Stimulated activated naive CD4-positive, alpha-beta T cell treated with Interleukin-2 at 50 U/mL for 16 hours (primary cell): ENCODE measurements around the gene LHPP.

Experiments
- DNase-seq: peaks from one replicate; lab custom pipeline; 2025; lab: John Stamatoyannopoulos, UW

LHPP gene

DNA sequence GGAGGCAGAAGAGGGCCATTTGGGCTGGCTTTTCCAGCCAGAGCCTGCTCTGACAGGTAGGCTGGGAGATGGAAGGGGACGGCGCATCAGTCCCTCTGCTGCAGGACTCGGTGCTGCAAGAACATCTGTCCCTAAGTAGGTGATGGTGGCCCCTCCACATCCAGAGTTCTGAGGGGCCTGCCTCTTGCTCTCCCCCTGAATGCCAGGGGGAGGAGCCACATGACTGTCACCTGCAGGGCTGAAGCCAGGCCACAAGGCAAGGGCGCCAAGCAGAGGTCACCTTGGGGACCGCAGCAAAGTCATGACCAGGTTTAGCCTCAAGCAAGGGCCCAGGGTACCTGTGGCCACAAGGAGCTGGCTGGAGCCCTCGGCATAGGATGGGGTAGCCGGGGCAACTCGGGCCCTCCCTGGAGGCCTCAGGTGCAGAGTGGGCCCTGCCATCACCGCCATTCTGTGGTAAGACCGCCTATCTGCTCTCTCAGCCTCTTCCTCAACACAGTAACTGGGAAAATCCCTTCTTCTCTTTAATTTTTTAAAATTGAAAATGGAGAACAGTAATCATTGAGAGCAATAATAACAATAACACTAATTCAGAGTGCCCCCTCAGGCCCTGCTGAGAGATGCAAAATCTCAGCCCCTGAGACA is 183.3 kb downstream of the LHPP start:
- no peak for DNase-seq

DNA sequence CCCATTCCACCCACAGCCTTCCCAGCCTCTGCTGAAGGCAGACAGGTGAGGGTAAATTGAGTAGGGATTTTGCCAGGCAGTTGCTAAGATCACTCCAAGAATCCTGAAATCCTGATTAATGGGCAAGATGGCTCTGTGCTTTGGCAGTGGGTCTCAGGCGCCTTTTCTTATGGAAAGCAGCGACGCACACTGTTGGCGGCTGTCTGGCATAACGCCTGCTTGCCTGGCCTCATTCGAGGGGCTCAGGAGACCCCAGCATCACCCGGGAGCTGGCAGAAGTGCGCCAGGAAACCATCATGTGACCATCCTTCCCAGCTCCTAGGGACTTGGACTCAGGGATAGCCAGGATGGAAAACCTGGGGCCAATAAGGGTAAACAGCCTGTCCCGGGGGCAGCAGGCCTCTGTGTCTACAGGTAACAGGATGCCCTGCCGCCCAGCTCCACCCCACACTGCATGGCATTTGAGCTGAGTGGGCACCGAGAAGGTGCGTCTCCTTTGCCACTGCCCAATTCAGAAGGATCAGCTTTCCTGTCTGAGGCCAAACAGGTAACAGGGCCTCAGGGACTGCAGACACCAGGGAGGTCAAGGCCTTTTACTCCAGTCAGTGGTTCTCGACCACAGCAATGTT is 184.0 kb downstream of the LHPP start:
- DNase-seq, result no peak

DNA sequence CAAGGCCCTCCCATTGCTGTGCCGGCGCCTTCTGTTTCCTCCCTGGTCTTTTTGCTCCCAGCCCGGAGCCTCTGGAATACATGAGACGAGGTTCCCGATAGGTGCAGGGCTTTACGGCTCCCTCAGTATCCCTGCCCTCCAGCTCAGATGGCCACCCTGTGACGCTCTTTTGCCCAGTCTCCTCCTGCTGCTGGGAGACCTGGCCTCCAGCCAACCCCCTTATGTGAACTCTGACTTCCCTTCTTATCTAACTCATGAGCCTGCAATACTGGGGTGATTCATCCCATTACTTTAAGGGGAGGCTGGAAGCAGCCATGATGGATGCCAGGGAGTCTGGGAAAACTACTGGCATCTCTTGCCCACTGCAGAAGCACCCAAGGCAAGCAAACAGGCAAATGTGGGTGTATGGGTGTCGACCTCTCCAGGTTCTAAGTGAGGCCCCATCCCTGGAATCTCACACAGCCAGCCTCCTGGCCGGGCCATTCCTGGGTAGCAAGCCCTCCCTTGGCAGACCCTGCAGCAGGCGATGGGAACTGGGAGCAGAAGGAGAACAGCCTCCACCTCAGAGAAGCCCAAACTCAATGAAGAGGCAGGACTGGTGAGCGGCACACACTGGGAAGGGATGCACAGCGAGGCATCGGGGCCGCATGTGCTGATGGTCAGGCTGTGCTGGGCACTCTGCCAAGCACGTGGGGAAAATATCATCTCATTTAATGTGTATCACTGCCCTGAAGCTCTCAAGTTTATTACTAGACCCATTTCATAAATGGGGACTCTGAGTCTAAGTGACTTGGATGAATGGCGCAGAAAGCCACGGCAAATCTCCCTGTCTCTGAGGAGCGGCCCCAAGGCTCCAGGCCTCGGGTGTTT is 185.1 kb downstream of the LHPP start:
- DNase-seq, result no peak

DNA sequence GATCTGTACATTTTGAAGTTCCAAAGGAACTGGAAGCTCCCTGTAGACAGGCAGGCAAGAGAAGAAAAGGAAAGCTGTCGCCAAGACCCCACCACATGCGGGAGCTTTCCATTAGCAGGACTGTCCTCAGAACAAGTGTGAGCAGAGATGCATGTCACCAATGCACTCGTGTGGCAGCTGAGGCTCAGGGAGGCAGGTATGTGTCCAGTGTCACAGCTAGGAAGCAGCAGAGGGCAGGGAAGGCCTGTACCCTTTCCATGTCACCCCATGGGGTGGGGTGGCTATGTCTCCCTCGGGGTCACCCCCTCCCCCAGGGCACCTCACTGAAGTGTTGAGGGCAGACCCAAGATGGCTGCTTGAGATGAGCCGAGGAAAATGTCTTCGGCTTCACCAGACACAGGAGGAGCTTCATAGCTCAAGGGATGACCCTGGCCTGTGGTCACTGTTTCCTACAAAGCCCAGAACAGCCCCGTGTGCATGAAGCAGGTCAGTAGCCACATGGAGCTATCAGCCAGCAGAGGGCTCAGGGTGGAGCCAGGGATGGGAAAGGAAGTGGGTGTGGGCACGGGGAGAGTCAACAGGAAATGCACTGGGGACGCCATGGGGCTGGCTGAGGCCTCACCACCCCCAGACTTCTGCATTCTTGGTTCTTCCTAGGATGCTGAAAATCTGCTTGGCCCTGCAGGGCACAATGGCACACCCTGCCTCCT is 186.0 kb downstream of the LHPP start:
- DNase-seq, result peak; percentile 65

DNA sequence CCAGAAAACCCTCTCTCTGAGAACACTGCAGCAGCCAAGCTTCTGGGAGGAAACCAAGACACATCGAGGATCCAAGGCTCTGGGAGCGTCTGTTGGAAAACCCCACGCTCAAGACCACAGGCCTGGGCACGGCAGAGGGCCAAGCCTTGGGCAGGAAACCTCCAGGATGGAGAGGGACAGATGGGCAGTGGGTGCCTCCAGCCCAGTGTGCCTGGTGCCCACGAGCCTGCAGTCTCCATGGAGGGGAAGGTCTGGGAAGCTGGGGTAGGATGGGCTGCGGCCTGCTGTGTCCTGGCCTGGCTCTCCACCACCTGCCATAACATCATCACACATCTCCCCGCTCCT is 186.5 kb downstream of the LHPP start:
- no peak for DNase-seq

DNA sequence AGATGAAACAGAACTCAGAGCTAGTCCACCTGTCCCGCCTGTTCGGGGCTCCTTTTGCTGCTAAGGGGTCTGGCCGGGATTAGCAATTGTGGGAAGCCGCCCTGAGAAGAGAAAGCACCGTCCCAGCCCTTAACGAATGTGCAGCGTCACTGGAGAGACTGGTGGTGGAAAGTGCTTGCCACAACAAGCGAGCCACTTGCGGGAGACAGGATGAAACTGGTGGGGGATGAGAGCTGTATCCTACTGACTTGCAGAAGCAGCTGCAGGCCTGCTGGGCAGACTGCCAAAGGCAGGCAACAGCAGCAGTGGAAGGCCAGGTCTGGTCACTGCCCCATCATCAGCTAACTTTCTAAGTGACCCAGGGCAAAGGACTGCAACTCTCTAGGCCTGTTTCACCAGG is 187.1 kb downstream of the LHPP start:
- peak; percentile 59 for DNase-seq

DNA sequence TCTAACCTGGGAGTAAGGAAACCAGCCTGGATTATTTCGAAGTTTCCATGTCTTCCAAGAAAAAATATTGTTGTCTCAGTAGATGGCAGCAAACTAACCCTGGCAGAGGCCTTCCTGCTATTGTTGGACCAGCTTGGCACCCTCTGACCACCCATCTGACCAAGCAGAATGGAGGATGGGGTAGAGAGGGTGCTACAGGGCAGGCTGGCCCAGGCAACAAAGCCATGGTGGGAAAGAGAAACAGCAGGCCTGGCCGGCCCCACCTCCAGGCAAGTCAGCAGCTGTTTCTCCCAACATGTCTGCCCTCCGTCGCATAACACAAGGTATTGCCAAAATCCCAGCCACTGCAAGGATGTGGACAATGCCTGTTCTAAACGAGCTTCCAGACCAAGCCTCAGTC is 187.6 kb downstream of the LHPP start:
- no peak for DNase-seq

DNA sequence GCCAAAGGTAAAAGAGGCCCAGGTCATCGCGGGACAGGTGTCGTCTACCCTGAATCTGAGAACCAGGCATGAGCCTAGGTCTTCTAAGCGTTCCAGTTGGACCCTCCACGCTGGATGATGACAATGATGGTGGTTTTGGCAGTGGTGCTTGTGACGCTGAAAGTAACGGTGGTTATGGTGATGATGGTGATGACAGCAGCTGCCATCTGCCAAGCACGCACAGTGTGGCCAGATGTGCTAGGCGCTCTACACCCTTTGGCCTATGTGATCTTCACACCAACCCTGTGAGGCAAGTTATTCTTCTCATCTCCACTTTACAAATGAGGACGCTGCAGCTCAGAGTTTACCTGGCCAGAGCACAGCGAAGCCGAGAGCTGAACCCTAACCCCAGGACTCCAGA is 188.6 kb downstream of the LHPP start:
- DNase-seq, result no peak

DNA sequence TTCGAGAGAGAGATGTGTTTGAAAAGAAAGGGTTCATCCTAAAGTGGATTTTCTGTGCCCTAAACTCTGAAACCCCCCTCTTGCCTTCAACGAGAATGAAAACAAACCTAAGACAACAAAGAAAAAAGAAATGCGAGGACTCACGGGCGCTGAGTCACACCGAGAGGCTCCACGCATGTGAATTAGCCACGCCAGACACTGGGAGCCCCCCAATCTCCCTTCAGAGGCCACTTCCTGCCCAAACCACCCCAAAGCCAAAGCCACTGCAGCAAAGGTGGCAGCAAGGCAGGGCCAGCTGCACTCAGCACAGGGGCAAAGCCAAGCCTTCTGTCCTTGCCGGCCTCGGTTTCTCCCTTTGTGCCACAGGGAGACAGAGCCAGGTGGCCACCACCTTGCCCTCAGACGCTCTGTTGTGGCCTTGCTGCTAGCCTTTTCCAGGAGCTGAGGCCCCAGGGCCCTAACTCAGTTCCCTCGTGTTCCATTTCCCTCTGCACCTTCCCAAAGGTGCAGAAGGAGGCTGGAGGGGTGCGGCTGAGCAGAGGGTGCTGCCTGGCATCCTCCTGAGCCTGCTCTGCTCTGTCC is 189.3 kb downstream of the LHPP start:
- DNase-seq, result peak; percentile 68

DNA sequence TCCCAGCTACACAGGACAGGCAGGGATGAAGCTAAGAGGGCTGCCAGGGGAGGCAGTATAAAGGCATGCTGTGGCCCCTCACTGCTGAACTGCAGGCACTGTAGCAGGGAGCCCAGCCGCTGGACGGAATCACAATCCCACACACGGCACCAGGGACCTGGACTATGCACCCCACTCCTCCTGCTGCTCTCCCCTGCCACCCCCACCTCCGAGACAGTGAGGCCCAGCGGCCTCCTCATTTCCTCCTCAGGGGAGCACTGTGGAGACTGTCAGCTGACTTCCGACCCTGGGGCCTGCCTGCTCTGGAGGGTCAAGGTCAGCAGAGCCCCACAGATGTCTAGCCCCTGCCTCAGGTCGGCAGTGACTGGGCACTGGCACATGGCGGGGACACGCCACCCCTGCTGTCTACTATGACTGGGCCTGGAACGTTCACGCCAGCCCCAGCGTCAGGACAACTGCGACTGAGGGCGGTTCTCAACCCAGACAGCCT is 189.8 kb downstream of the LHPP start:
- no peak for DNase-seq

DNA sequence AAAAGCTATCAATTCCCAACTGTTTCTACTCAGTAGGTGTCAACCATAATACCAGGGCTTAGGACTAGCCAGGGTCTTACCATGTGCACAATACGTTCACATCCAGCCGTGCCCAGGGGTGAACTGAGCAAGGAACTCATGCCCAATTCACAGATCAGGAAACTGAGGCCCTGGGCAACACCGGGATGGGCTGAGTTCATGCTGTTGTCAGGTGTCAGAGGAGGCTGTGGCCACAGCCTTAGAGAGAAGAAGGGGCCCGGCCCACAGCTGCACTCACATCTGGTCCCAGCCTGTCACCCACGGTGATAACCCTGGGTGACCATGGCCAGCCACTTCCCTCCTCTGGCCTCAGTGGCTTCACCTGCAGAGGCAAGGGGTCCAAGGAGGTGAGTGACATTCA is 190.6 kb downstream of the LHPP start:
- no peak for DNase-seq

DNA sequence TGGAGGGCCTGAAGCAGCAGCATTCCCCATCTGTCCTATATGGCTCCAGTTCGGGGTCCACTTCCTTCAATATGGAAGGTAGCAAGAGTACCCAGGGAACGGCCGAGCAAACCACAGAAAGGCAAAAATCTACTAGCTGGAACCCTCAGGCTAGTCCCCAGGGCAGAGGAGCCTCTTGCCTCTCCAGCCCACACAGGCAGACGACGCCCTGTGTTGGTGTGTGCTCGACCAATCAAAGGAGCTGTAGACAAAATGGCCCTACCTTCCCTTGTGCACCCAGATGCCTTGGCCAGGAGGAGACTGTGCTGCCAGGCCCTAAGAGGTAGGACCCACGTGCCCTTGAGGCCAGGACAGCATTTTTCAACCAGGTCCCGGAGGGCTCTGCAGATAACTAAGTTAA is 191.1 kb downstream of the LHPP start:
- no peak for DNase-seq

DNA sequence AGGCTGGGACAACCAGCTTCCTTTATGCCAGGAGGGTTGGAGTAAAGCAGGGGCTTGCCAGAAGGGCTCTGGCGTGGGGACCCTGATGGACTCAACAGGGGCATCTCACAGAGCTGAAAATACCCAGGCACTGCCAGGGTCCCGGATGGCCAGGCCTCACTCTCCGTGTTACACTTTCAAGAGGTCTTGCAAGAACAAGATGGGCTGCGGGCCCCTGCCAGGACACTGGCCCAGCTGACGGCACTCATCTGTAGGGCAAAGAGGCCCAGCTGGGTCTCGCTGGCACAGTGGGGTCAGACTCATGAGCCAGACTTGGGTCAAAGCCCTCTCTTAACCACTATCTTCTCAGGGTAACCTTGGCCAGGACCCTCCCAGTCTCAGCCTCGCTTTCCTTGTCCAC is 191.7 kb downstream of the LHPP start:
- no peak for DNase-seq

DNA sequence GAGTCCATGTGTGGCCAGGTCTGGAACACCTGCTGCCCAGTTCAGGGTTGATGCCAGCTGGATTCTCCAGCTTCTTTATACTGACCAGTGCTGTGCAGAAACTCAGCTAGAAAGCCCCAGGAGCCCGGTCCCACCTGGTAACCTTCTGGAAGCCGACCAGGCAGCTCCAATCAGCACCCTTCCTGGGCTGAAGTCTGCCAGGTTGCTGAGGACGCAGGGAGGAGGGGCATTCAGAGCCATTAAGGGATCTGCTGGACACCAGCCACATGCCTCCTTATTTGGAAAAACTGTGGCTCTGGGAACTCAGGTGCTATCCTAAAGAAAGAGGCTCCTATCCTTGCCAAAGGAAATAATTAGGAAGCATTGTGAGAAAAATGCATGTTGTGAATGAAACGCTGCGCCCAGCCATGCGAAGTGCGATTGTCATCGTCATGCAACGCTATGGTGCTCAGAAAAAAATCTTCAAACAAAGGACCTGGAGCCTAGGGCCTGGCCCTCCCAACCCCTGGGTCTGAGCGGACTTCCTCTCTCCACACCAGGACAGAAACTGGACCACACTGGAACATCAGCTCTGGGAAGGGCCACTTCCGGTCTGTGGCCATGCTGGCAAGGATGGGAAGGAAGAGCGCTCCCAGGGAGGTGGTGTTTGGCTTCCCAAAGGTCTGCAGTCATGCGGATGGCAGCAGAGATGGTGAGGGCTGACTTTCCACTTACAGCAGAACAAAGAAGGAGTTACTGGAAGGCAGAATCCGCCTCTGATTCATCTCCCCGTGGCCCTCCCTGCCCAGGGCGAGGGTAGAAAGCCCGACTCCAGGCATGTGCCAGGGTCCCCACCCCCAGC is 192.4 kb downstream of the LHPP start:
- no peak for DNase-seq

DNA sequence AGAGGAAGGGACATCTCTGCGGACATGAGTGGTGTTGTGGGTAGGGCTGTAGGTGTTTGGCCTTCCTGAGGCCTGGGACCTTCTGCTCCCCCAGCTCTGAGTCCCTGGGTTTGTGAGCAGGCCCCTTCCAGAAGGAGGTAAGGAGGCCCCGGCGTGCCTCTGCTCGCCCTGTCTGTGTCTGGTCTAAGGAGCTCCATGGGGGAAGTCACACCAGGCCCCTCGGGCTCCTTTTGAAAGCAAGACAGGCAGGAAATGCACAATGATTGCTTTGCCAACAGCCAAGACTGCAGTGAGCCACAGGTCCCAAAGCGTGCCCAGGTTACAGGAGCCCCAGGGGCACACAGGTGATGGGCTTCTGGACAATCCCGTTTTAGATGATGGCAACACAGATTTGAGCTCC is 193.1 kb downstream of the LHPP start:
- DNase-seq, result peak; percentile 6

DNA sequence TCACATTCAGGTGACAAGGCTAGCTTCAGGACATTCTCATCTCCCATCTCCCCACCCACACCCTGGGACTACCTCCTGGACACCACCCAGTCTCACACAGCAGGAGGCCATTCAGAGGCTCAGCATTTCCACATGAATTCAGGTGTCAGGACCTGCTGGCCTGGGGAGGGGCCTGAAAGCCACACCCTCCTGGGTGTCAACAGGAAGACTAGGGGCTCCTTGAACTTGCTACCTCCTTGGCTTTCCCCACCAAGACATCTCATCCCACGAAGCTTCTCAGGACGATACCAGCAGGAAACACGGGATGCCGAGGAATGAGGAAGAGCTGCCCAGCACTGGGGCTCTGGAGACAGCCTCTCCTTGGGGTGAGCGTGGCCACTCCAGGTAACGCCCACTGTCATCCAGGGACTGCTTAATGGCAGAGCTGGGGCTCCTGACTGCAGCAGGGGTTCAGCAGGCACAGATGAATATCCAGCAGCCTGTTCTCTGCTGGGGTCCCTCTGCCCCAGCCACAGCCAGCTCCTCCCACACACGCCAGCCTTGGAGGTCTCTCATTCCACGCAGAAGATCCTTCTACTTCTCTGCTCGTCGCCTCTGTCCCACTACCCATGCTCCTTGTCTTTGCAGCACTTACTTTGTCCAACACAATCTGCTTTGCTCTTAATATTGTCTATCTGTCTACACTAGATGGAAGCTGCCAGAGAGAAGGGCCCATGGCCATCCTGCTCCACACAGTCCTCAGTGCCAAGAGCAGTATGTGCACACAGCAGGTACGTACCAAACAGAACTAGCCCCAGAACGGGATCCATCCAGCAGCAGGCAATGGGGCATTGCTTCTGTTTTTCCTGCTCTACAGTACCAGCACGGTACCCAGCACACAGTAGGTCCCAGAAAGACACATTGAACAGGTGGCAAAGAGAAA is 193.8 kb downstream of the LHPP start:
- DNase-seq, result no peak

DNA sequence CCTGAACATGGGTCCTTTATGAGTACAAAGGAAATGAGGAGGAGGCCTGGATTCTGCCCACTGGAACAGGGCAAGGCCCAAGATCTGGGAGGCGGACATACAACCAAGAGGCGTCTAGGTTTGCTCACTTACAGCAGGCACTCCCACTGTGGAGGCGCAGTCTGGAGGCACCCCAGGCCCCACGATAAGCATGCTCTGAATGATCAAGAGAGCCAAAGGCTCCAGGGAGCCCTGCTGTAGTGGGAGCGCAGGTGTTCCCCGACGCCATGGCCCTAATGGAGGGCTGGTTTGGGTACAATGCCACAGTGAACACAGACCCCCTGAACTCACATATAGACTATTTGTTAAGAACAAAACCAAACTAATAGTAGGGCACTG is 194.5 kb downstream of the LHPP start:
- no peak for DNase-seq

DNA sequence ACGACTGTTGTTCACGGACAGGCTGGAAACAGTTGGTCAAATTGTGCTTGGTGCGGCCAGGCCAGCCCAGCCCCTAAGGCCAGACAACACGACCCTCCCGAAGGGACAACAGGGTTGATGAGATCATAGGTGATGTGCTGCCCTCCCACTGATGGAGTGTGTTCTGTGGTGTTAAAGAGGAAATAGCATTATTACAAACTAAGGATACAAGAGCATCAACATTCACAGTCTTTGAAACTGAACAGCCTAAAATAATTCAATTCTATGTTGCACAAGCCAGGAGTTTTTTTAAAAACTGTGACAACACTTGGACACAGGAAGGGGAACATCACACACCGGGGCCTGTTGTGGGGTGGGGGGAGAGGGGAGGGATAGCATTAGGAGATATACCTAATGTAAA is 194.9 kb downstream of the LHPP start:
- DNase-seq, result no peak

DNA sequence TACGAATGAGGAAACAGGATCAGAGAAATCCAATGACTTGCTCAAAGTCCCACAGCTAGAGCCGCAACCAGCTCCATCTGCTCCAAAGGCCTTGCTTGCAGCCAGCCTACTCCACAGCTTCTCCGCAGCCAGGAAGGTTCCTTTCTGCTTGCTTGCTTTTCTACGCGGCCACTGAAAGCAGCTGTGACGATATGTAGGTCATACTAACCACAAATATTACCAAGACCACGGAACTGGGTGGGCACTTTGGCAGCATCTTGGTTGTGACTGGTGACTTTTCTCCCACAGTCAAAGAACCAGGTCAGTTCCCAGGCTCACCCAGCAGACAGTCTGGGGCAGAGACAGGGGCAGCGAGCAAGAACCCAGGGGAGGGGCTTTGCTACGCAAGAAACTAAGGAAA is 196.2 kb downstream of the LHPP start:
- peak; percentile 34 for DNase-seq

DNA sequence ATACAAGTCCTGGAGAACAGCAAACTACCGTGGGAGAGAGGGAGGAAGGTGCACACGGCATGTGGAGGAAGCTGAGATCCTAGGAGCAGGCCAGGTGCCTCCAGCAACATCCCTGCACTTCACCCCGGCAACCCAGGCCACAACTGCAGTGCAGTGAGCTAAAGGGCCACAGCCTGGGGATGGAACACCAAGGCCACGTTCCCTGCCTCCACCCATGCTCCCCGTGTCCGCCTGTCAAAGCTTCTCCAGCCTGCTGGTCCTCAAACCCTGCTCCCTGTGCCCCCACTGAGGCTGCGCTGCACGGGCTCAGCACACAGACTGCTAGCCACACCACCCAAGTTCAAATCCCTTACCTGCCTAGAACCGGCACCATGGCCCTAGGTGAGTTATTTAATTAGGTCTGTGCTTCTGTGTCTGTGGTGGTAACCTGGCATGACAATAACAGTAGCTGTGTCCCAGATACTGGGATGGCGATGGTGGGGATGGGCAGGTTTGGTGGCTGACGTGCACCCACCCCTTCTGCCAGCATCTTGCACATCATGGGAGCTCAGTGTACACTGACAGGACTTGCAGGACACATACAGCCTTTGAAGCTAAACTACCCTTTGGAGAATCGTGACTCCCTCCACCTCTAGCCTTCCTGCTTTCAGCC is 197.1 kb downstream of the LHPP start:
- DNase-seq, result no peak
